GM21367 (cell line): ENCODE data around the gene RNF150.
"Not testable (repeated sequence)": the region's sequence is repeated elsewhere in the genome, so short reads cannot be mapped to it uniquely, and the experiment has no call there.

Experiments used
- ATAC-seq: cut with Tn5 transposase; IDR thresholded peaks from one replicate; pipeline ENCODE4 v1.9.1; 2021; ENCODE audit not compliant: unreplicated experiment

The RNF150 gene

GRCh38 chr4:141078871-141079270 lies 54.4 kb downstream of the RNF150 start:
- ATAC-seq: no peak

- no peak for ATAC-seq
Measured at GRCh38 chr4:141077611-141078225, 55.6 kb downstream of the RNF150 start.

- no peak for ATAC-seq
Measured at GRCh38 chr4:141075553-141075952, 57.7 kb downstream of the RNF150 start.

GRCh38 chr4:141074098-141074878 lies 59.0 kb downstream of the RNF150 start:
- ATAC-seq: no peak

- no peak for ATAC-seq
Measured at GRCh38 chr4:141066690-141067089, 66.6 kb downstream of the RNF150 start.

- ATAC-seq: no peak
Measured at GRCh38 chr4:141065872-141066271, 67.4 kb downstream of the RNF150 start.

- no peak for ATAC-seq
Measured at GRCh38 chr4:141062651-141063050, 70.6 kb downstream of the RNF150 start.

GRCh38 chr4:141058591-141059512 lies 74.4 kb downstream of the RNF150 start:
- no peak for ATAC-seq

GRCh38 chr4:141057582-141057981 lies 75.7 kb downstream of the RNF150 start:
- no peak for ATAC-seq

- ATAC-seq: no peak
Measured at GRCh38 chr4:141056473-141056872, 76.8 kb downstream of the RNF150 start.

- ATAC-seq: no peak
Measured at GRCh38 chr4:141054446-141054845, 78.8 kb downstream of the RNF150 start.

GRCh38 chr4:141050999-141051398 lies 82.3 kb downstream of the RNF150 start:
- ATAC-seq: not testable (repeated sequence)

GRCh38 chr4:141047228-141047884 lies 85.9 kb downstream of the RNF150 start:
- no peak for ATAC-seq

GRCh38 chr4:141046255-141046654 lies 87.0 kb downstream of the RNF150 start:
- ATAC-seq: no peak

GRCh38 chr4:141045848-141046247 lies 87.4 kb downstream of the RNF150 start:
- no peak for ATAC-seq

GRCh38 chr4:141041021-141041476 lies 92.2 kb downstream of the RNF150 start:
- ATAC-seq: no peak

- ATAC-seq: no peak
Measured at GRCh38 chr4:141039156-141039555, 94.1 kb downstream of the RNF150 start.

GRCh38 chr4:141038428-141038827 lies 94.8 kb downstream of the RNF150 start:
- no peak for ATAC-seq

- ATAC-seq: no peak
Measured at GRCh38 chr4:141037446-141037845, 95.8 kb downstream of the RNF150 start.

GRCh38 chr4:141036786-141037185 lies 96.5 kb downstream of the RNF150 start:
- no peak for ATAC-seq

GRCh38 chr4:141035920-141036319 lies 97.3 kb downstream of the RNF150 start:
- no peak for ATAC-seq
